NCI-H748 treated with DMSO at 0.1 percent for 48 hours (cell line): Measurements from ENCODE around the gene CIDEC.

Source experiments
- DNase-seq: peaks from one replicate; lab custom pipeline; 2025; lab: John Stamatoyannopoulos, UW

The CIDEC gene

GRCh38 chr3:9843715-9844438, 36.2 kb downstream of the CIDEC start, which contains the start of gene RPUSD3:
RPUSD3 (minus strand) TSS chr3:9844008; CDS start chr3:9843990, 18 bp downstream.
- DNase-seq = peak; percentile 74

- DNase-seq = no peak
Observed at GRCh38 chr3:9841015-9841414, 39.0 kb downstream of the CIDEC start.

- DNase-seq = no peak
Observed at GRCh38 chr3:9838856-9839255, 41.2 kb downstream of the CIDEC start.

- no peak for DNase-seq
Observed at GRCh38 chr3:9837701-9838582, 42.1 kb downstream of the CIDEC start.

DNA sequence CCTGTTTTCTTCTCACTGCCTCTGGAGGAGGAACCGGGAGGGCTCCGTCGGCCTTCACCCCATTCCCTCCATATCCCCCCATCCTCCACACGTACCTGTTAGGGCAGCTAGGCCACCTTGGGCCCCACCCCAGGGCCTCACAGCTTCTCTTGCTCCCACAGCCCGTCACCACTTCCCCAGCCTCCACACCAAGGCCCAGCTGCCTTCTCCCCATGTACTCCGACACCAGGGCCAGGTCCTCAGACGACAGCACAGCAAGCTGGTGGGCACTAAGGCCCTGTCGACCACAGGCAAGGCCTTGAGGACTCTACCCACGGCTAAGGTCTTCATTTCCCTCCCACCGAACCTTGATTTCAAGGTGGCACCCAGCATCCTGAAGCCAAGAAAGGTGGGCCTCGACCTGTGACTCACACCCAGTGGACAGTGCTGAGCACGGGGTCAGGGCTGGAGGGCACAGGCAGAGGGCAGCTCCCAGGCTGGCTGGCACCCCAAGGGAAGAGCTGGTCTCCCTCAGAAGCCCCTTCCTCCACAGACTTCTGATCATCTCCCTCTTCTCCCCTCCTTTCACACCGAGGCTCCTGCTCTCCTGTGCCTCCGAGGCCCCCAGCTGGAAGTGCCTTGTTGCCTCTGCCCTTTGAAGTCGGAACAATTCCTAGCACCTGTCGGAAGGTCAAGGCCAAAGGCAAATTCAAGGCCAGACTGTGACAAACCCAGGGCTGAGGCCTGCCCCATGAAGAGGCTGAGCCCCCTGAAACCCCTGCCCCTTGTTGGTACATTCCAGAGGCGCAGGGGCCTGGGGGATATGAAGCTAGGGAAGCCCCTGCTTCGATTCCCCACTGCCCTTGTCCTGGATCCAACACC, 45.3 kb downstream of the CIDEC start:
- DNase-seq = no peak

DNA sequence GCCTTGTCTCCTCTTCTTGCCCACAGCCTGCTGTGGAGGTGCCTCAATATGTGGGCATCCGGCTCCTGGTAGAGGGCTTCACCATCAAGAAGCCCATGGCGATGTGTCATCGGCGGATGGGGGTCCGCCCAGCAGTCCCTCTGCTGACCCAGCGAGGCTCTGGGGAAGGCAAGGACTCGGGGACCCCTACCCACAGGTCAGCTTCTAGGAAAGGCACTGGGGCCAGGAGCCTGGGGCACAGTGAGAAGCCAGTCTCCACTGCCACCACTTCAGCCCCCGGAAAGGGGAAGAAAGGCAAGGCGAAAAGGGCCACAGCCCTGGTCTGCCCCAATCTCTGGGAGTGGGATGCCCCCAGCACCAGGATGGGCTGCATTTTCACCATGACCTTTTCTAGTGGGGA, 47.0 kb downstream of the CIDEC start:
- DNase-seq = no peak

GRCh38 chr3:9831253-9831652, 48.8 kb downstream of the CIDEC start:
- no peak for DNase-seq

GRCh38 chr3:9828801-9829755, 51.0 kb downstream of the CIDEC start:
- DNase-seq = no peak

GRCh38 chr3:9826815-9827573, 53.1 kb downstream of the CIDEC start:
- no peak for DNase-seq

DNA sequence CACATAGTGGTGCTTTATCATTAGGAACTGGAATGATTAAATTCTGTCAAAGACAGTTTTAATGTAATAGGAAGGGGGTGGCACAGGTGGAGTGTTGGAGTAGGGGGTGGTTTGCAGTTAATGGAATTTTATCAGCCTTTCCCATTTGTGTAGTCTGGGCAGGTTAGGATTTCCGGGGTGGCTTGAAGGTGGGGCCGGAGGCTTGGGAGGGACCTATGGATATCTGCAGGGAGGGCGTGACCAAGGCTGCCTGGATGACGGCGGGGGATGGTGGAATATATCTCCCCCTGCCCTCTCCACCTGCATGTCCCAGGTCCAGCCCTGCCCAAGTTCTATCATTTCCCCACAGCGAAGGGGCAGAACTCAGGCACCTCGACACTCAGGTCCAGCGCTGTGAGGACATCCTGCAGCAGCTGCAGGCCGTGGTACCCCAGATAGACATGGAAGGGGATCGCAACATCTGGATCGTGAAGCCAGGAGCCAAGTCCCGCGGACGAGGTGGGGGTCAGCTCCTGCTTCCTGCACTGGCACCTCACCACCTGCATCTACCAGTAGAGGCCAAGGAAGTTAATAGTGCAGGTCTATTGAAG, 54.5 kb downstream of the CIDEC start:
- no peak for DNase-seq

- no peak for DNase-seq
Observed at GRCh38 chr3:9820946-9821345, 59.1 kb downstream of the CIDEC start.

- DNase-seq = no peak
Observed at GRCh38 chr3:9820543-9820942, 59.5 kb downstream of the CIDEC start.

DNA sequence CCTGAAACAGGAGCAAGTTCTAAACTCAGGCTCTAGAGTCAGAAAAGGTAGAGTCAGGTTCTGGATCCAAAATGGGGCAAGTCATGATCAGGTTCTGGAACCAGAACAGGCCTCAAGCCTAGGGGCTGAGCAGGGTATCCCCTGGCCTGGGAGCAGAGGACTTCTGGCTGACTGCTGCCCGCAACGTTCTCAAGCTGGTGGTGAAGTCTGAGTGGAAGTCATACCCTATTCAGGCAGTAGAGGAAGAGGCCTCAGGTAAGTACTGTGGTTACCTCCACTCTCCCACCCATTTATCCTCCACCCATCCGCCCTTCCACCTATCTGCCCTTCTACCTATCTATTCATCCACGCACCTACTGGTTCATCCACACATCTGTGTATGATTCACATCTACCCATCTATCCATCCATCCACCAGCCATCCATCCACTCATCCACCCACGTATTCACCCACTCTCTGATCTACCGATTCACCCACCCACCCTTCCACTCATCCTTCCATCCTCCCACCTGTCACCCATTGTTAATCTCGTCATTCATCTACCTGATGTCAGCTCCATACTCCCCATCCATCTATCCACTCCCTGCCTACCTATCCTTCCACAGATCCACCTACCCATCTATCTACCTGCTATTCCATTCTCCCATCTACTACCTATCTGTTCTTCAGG, 61.3 kb downstream of the CIDEC start:
- no peak for DNase-seq

DNA sequence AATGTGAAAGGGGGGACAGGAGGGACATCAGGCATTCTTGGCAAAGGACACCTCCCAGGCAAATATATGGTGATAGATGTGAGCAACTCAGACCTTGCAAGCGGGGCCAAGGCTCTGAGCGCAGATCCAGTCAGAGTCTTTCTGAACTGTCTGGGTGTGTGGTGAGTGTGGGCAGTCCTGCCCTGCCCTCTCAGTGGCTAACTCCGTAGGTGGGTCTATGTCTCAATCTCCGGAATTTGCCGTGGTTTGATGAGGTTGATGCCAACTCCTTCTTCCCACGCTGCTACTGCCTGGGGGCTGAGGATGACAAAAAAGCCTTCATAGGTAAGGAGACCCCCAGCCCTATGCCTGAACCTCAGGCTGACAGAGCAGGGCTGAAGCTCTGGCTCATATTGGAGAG, 62.6 kb downstream of the CIDEC start:
- DNase-seq = no peak
